Esophagus (tissue), 2 donors: ENCODE results near the gene CTNS. TPM values are rescaled to one million over a fixed set of nuclear protein-coding genes. Genes with fewer than 3 reads are reported as not detected.

ENCODE experiments used
- H3K27ac ChIP-seq, 2 donors: one replicate each; pipeline ENCODE4 v1.5.1; 2013; ENCODE audit warnings: low read depth in 2 of 2, mild to moderate bottlenecking in 2 of 2, inconsistent platforms in 1 of 2, low read length in 1 of 2, moderate library complexity in 1 of 2
- H3K27me3 ChIP-seq, 2 donors: one replicate each; pipeline ENCODE4 v1.6.1; 2013; ENCODE audit warnings: low read length in 2 of 2, control low read depth in 1 of 2, mild to moderate bottlenecking in 1 of 2; ENCODE audit not compliant: insufficient read depth in 2 of 2, control insufficient read depth in 1 of 2
- H3K36me3 ChIP-seq, 2 donors: one replicate each; pipeline ENCODE4 v1.6.1; 2013; ENCODE audit warnings: low read length in 1 of 2; ENCODE audit not compliant: control insufficient read depth in 2 of 2, insufficient read depth in 2 of 2
- H3K4me1 ChIP-seq, 2 donors: one replicate each; pipeline ENCODE4 v1.6.1; 2013; ENCODE audit warnings: low read length in 1 of 2; ENCODE audit not compliant: control insufficient read depth in 2 of 2, insufficient read depth in 2 of 2
- H3K4me3 ChIP-seq, 2 donors: one replicate each; pipeline ENCODE4 v1.5.1; 2013; ENCODE audit warnings: low read length in 2 of 2, mild to moderate bottlenecking in 2 of 2, low read depth in 1 of 2, moderate library complexity in 1 of 2
- H3K9me3 ChIP-seq, 2 donors: one replicate each; pipeline ENCODE4 v1.6.1; 2013; ENCODE audit warnings: mild to moderate bottlenecking in 2 of 2, low read depth in 1 of 2, low read length in 1 of 2, moderate library complexity in 1 of 2; ENCODE audit not compliant: control insufficient read depth in 2 of 2, insufficient read depth in 1 of 2
- WGBS, 2 donors: extraction: QIAGEN DNeasy Blood & Tissue Kit; methylation state at CpG; one replicate each; pipeline ENCODE4 v1.1.7; 2013; 5-methylcytosine and 5-hydroxymethylcytosine counted together
- polyA plus RNA-seq, 2 donors: library from polyadenylated mRNA; stranded (reverse); fragments of 200-250 nt; gene quantifications; one replicate each; pipeline ENCODE4 v1.2.3, GENCODE V29; 2013
- donor health status: healthy with polysubstance abuse.
- donor health status: Bipolar disorder and iron deficiency.

CTNS gene
- polyA plus RNA-seq: 1 to 10 TPM; 3.6 to 4.1 TPM

DNA sequence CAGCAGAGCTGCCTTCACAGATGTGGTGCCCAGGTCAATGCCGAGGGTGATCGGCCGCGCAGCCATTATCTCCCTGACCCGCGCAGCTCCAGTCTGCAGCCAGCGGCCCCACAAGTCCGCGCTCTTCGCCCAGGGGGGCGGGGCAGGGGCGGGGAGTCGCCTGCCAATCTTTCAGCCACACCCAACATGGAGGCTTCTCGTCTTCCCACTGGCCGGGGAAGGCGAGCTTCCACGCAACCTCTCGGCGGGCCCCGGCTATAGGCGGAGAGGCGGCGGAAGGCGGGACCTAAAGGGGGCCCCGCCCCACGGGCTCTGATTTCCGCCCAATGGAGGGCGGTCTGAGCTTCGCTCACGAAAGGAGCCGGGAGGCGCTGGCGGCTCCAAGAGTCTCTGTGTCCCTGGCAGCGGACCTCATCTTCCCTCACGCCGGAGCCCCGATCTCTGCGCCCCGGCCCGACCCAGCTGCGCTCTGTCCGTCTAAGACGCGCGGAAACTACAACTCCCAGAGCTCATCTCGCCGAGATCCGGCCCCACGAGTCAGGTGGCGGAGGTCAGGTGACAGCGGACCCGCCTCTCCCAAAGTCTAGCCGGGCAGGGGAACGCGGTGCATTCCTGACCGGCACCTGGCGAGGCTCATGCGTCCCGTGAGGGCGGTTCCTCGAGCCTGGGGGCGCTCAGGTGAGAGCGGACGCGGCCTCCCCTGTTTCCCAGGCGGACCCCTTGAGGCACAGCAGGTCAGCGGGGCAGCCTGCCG lies at the start of gene CTNS, which contains the start of gene SHPK:
Gene CTNS, plus strand, starts transcription at position 607 of the 754 bp plus-strand sequence. CDS start 3,447 bp downstream, outside the sequence.
Gene SHPK, minus strand, starts transcription at position 97 of the 754 bp plus-strand sequence. Its CDS starts 31 bp downstream, at position 66.
- Histone ChIP-seq H3K27me3 (no peaks in the 10 kb centered on the region), H3K36me3 (peaks cover 0 to 8% of the 10 kb centered on the region in 2 donors), H3K9me3 (no peaks in the 10 kb centered on the region), H3K4me3 (peak within 1 kb of the TSS; percentile 67 to 85), H3K4me1 (no peaks in the 10 kb centered on the region), H3K27ac (peak within 1 kb of the TSS; percentile 95 to 99)
- 0 to 1% methylated on average over 65 to 68 of the region's 68 CpGs for WGBS, 2 donors

- Histone ChIP-seq H3K27me3 (no peaks in the 10 kb centered on the region), H3K36me3 (peaks cover 0 to 38% of the 10 kb centered on the region in 2 donors), H3K9me3 (no peaks in the 10 kb centered on the region), H3K4me3 (no peak overlapping the region), H3K4me1 (no peaks in the 10 kb centered on the region), H3K27ac (no peak overlapping the region)
- WGBS, 2 donors: 97 to 98% methylated on average over 22 of the region's 22 CpGs
Observed at GRCh38 chr17:3589784-3590183, 46.8 kb upstream of the CTNS start.

- Histone ChIP-seq H3K4me3 (no peak overlapping the region), H3K4me1 (no peaks in the 10 kb centered on the region), H3K27me3 (no peaks in the 10 kb centered on the region), H3K27ac (no peak overlapping the region), H3K36me3 (peaks cover 0 to 36% of the 10 kb centered on the region in 2 donors), H3K9me3 (no peaks in the 10 kb centered on the region)
- WGBS, 2 donors: 90 to 94% methylated on average over 15 of the region's 15 CpGs
Observed at GRCh38 chr17:3590231-3590630, 46.3 kb upstream of the CTNS start.

DNA sequence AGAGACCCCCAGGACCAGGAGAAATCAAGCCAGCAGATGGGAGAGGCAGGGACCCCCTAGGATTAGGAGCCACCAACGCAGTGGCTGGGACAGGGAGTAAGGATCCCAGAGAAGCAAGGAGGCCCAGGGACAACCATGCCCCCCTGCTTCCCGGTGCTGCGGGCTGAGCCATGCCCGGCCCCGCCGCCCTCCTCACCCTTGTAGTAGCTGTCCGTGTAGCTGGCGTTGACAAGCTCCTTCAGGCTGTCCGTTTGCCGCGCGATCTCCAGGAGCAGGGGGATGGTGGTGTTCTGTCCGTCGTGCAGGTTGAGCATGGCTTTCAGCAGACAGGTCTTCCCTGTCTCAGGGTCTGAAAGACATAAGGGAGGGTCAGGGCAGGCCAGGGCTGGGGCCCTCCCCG lies 45.8 kb upstream of the CTNS start:
- Histone ChIP-seq H3K36me3 (peaks cover 0 to 31% of the 10 kb centered on the region in 2 donors), H3K27ac (no peak overlapping the region), H3K4me3 (no peak overlapping the region), H3K27me3 (no peaks in the 10 kb centered on the region), H3K9me3 (no peaks in the 10 kb centered on the region), H3K4me1 (no peaks in the 10 kb centered on the region)
- WGBS, 2 donors: 94% methylated on average over 15 of the region's 15 CpGs

- Histone ChIP-seq H3K36me3 (peaks cover 0 to 33% of the 10 kb centered on the region in 2 donors), H3K4me3 (no peak overlapping the region), H3K27ac (no peak overlapping the region), H3K4me1 (no peaks in the 10 kb centered on the region), H3K27me3 (no peaks in the 10 kb centered on the region), H3K9me3 (no peaks in the 10 kb centered on the region)
- 92% methylated on average over 15 of the region's 15 CpGs for WGBS, 2 donors
Observed at GRCh38 chr17:3592216-3592860, 44.2 kb upstream of the CTNS start.

GRCh38 chr17:3593384-3593783 lies 43.2 kb upstream of the CTNS start:
- 90 to 95% methylated on average over 5 of the region's 5 CpGs for WGBS, 2 donors
- no peak overlapping the region for H3K27ac ChIP-seq
- H3K4me1 ChIP-seq: no peaks in the 10 kb centered on the region
- H3K27me3 ChIP-seq: no peaks in the 10 kb centered on the region
- no peak overlapping the region for H3K4me3 ChIP-seq
- peaks cover 0 to 28% of the 10 kb centered on the region in 2 donors for H3K36me3 ChIP-seq
- H3K9me3 ChIP-seq: no peaks in the 10 kb centered on the region

- no peak overlapping the region for H3K27ac ChIP-seq
- no peaks in the 10 kb centered on the region for H3K27me3 ChIP-seq
- H3K9me3 ChIP-seq: no peaks in the 10 kb centered on the region
- WGBS, 2 donors: 62 to 78% methylated on average over 11 of the region's 11 CpGs
- peaks cover 0 to 28% of the 10 kb centered on the region in 2 donors for H3K36me3 ChIP-seq
- H3K4me1 ChIP-seq: no peaks in the 10 kb centered on the region
- H3K4me3 ChIP-seq: no peak overlapping the region
Observed at GRCh38 chr17:3594051-3594800, 42.3 kb upstream of the CTNS start.

DNA sequence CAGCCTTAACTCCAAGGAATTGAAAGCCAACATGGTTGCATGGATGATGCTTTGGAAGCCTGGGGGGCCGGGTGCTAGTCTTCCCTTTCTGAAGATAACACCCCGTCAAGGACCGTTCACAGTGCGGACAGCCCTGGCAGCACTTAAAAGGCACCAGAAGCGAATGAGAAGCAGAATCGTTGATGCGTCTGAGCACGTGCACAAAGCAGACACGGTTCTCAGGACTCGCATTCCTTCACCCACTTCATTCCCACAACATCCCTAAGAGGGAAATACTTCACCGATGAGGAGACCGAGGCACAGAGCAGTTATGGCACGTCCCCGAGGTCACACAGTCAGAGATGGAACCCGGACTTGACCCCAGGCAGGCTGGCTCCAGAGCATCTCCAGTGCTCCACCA lies 41.6 kb upstream of the CTNS start:
- H3K4me1 ChIP-seq: no peaks in the 10 kb centered on the region
- no peak overlapping the region for H3K4me3 ChIP-seq
- H3K27me3 ChIP-seq: no peaks in the 10 kb centered on the region
- peaks cover 0 to 21% of the 10 kb centered on the region in 2 donors for H3K36me3 ChIP-seq
- 87 to 88% methylated on average over 15 of the region's 15 CpGs for WGBS, 2 donors
- no peaks in the 10 kb centered on the region for H3K9me3 ChIP-seq
- H3K27ac ChIP-seq: no peak overlapping the region

GRCh38 chr17:3596804-3597464 lies 39.6 kb upstream of the CTNS start:
- peaks cover 0 to 10% of the 10 kb centered on the region in 2 donors for H3K36me3 ChIP-seq
- H3K9me3 ChIP-seq: no peaks in the 10 kb centered on the region
- H3K4me1 ChIP-seq: no peaks in the 10 kb centered on the region
- H3K4me3 ChIP-seq: no peak overlapping the region
- H3K27me3 ChIP-seq: no peaks in the 10 kb centered on the region
- H3K27ac ChIP-seq: no peak overlapping the region
- WGBS, 2 donors: 92% methylated on average over 27 of the region's 27 CpGs
